Fibroblast of villous mesenchyme (primary cell): ENCODE data around the gene AGER. TPM values are rescaled to one million over a fixed set of nuclear protein-coding genes. Genes with fewer than 3 reads are reported as not detected.

ENCODE experiments used
- DNase-seq: peaks from one replicate; pipeline ENCODE4 v3.0.0-alpha.2; 2010; ENCODE audit warnings: low read depth
- H3K4me3 ChIP-seq: 2 replicates; pipeline ENCODE4 v1.5.1; 2011; ENCODE audit warnings: low read depth, mild to moderate bottlenecking, low read length
- CTCF ChIP-seq: IDR thresholded peaks from 2 replicates; pipeline ENCODE4 v1.5.1; 2012; ENCODE audit warnings: low read depth, mild to moderate bottlenecking, low read length; ENCODE audit not compliant: insufficient read depth
- total RNA-seq: library from RNA; depleted of rRNA; stranded (reverse); fragments of >200 nt; gene quantifications from 2 replicates; pipeline ENCODE4 v1.2.3, GENCODE V29; 2012

The AGER gene
- total RNA-seq, 1 donor = 0.86 TPM

DNA sequence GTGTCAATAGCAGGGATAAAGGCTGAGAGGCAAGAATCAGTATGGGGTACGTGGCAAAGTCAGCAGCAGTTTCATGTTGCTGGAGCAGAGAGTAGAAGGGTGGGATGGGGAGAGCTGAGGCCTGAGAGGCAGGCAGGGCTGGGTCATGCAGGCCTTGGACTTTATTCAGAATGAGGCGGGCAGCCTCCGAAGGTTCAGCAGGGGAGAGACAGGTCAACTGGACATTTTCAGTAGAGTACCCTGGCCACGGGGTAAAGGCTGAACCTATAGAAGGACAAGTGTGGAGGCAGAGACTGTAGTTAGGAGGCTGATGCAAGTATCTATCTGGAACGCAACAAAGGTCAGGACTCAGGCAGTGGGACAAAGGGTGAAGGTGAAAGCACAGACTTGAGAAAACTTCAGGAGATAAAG lies 26.1 kb upstream of the AGER start:
- no peak for DNase-seq
- no peak overlapping the region for H3K4me3 ChIP-seq
- TF ChIP-seq CTCF = no peak

- no peak for DNase-seq
- no peak for TF ChIP-seq CTCF
- no peak overlapping the region for H3K4me3 ChIP-seq
These were observed 24.9 kb upstream of the AGER start for GRCh38 chr6:32208996-32209395.

DNA sequence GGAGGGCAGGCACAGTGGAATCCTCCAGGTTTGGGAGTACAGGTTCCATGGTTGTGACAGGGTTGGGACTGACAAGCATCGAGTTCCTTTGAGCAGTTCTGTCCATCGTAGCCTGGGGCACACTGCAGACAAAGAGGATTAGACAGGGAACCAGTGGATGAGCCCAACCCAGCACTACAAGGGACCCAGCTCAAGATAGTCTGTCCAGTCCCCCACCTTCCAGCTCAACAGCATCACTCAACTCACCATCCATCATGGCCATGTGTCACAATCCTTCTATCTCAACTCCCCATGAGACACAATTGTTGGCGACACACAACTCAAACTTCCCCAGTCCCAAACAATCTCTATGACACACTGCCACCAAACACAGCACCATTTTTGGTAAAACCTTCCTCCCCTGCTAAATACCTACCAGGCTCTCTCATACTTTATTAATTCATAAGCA lies 20.2 kb upstream of the AGER start:
- TF ChIP-seq CTCF = no peak
- H3K4me3 ChIP-seq = no peak overlapping the region
- DNase-seq = no peak

GRCh38 chr6:32203426-32204267 lies 19.6 kb upstream of the AGER start:
- no peak for TF ChIP-seq CTCF

GRCh38 chr6:32202186-32202585 lies 18.1 kb upstream of the AGER start:
- H3K4me3 ChIP-seq = no peak overlapping the region
- TF ChIP-seq CTCF = no peak
- DNase-seq = no peak

More at GRCh38 chr6:32203426-32204267, 19.6 kb upstream of the AGER start:
- DNase-seq = no peak
- no peak overlapping the region for H3K4me3 ChIP-seq

- no peak for TF ChIP-seq CTCF
- no peak overlapping the region for H3K4me3 ChIP-seq
- DNase-seq = no peak
These were observed 16.8 kb upstream of the AGER start for GRCh38 chr6:32200711-32201475.
